ENCODE measurements around the gene MET. TPM values are rescaled to one million over a fixed set of nuclear protein-coding genes. Genes with fewer than 3 reads are reported as not detected.

MET gene
- total and polyA plus RNA-seq, 10 of the 15 experiments (the other 5 are each of a cell fraction or from before 2014, with no cell fraction given), result 0.01 to 0.21 TPM; not detected in 8

- no peaks in the 10 kb centered on the region for H3K79me2 ChIP-seq (ENCODE audit: control insufficient read depth, insufficient read depth, low read length)
- peaks cover 6% of the 10 kb centered on the region; the same call in 1 of the 2 replicates for H3K4me1 ChIP-seq (ENCODE audit: control insufficient read depth, insufficient read depth, low read length)
- FAIRE-seq (no peak), ATAC-seq (no peak), DNase-seq (ENCODE audit: low read depth, low spot score) (no peak)
- BruUV-seq (replicated peaks), result no TSS peak
- in situ Hi-C loops (cut with MboI) (no loop called here), intact Hi-C loops (cut with micrococcal nuclease; ENCODE audit: unreplicated experiment) (no loop called here)
- RAD21 ChIA-PET (ENCODE audit: unreplicated experiment), result no interaction called here
- no peak overlapping the region for H2AFZ ChIP-seq (ENCODE audit: control insufficient read depth, low read depth, low read length)
- H3K27me3 ChIP-seq (replicated peaks in 1 of 2; ENCODE audit: control insufficient read depth in 2 of 2, insufficient read depth in 2 of 2, low read length in 1 of 2), result no peaks in the 10 kb centered on the region; a peak in 1 of 4 replicates
- POLR2A ChIA-PET, result no interaction called here
- TF ChIP-seq NFIC (IDR thresholded peaks at IDR 0.05; ENCODE audit: low read depth, low read length) (no peak), ZNF622 (IDR thresholded peaks at IDR 0.05) (no peak), ZNF217 (IDR thresholded peaks at IDR 0.05) (no peak), DPF2 (IDR thresholded peaks at IDR 0.05) (no peak), YBX1 (IDR thresholded peaks at IDR 0.05) (no peak), TCF3 (IDR thresholded peaks at IDR 0.05; ENCODE audit: borderline replicate concordance, insufficient read depth, low read depth, low read length) (no peak)
- no peaks in the 10 kb centered on the region for H3K36me3 ChIP-seq (ENCODE audit: control insufficient read depth in 2 of 2, insufficient read depth in 2 of 2, low read length in 1 of 2)
- WGBS (ENCODE audit: insufficient coverage, insufficient replicate concordance, low lambda C conversion rate, missing lambda C conversion rate), result 74% methylated on average over 3 of the region's 3 CpGs
- CTCF ChIA-PET, result interaction anchor here (1.4 kb wide), 1 partner anchor 18 kb away, joined by 3 read pairs; no protein-coding TSS in a partner anchor
- H3K4me2 ChIP-seq (ENCODE audit: control insufficient read depth, insufficient read depth), result no peak overlapping the region
- SMC1A ChIA-PET (ENCODE audit: uncharacterized antibody, unreplicated experiment), result no interaction called here
- H4K20me1 ChIP-seq (ENCODE audit: control insufficient read depth, insufficient read depth), result no peaks in the 10 kb centered on the region
- no peak overlapping the region for H3K9ac ChIP-seq (ENCODE audit: control insufficient read depth, insufficient read depth, low read length)
- H3K4me3 ChIP-seq, result no peak overlapping the region
- no peaks in the 10 kb centered on the region for H3K9me3 ChIP-seq (replicated peaks; ENCODE audit: control insufficient read depth, insufficient read depth, low read length)
- no peak overlapping the region for H3K27ac ChIP-seq (ENCODE audit: control insufficient read depth, insufficient read depth)
These were observed 118.0 kb downstream of the MET start for GRCh38 chr7:116790025-116790424.

- ChIA-PET RAD21 (ENCODE audit: unreplicated experiment) (no interaction called here), CTCF (interaction anchor here (0.6 to 2.2 kb wide), 3 partner anchors 9 to 201 kb away, joined by 4 to 7 read pairs (median 4); no protein-coding TSS in a partner anchor)
- in situ Hi-C loops (cut with MboI), result no loop called here
These were observed 120.8 kb downstream of the MET start for GRCh38 chr7:116792813-116793212.

More at GRCh38 chr7:116792813-116793212, 120.8 kb downstream of the MET start:
- Histone ChIP-seq H4K20me1 (ENCODE audit: control insufficient read depth, insufficient read depth) (no peaks in the 10 kb centered on the region), H3K9me3 (replicated peaks; ENCODE audit: control insufficient read depth, insufficient read depth, low read length) (no peaks in the 10 kb centered on the region), H3K9ac (ENCODE audit: control insufficient read depth, insufficient read depth, low read length) (no peak overlapping the region), H3K36me3 (ENCODE audit: control insufficient read depth in 2 of 2, insufficient read depth in 2 of 2, low read length in 1 of 2) (no peaks in the 10 kb centered on the region), H3K4me2 (ENCODE audit: control insufficient read depth, insufficient read depth) (no peak overlapping the region), H3K27me3 (replicated peaks in 1 of 2; ENCODE audit: control insufficient read depth in 2 of 2, insufficient read depth in 2 of 2, low read length in 1 of 2) (no peaks in the 10 kb centered on the region), H3K27ac (ENCODE audit: control insufficient read depth, insufficient read depth) (no peak overlapping the region), H3K79me2 (ENCODE audit: control insufficient read depth, insufficient read depth, low read length) (no peaks in the 10 kb centered on the region), H3K4me1 (ENCODE audit: control insufficient read depth, insufficient read depth, low read length) (no peaks in the 10 kb centered on the region), H2AFZ (ENCODE audit: control insufficient read depth, low read depth, low read length) (no peak overlapping the region), H3K4me3 (no peak overlapping the region)
- ATAC-seq, result no peak
- no TSS peak for BruUV-seq (replicated peaks)
- no peak for FAIRE-seq
- WGBS (ENCODE audit: insufficient coverage, insufficient replicate concordance, low lambda C conversion rate, missing lambda C conversion rate), result 98% methylated on average over 3 of the region's 4 CpGs
- no peak for TF ChIP-seq CREB1 (IDR thresholded peaks at IDR 0.05; ENCODE audit: low read depth)
- TF ChIP-seq CHD4 (IDR thresholded peaks at IDR 0.05), result no peak
- POLR2A ChIA-PET, result no interaction called here
- no peak for DNase-seq (ENCODE audit: low read depth, low spot score)
- SMC1A ChIA-PET (ENCODE audit: uncharacterized antibody, unreplicated experiment), result no interaction called here
- intact Hi-C loops (cut with micrococcal nuclease; ENCODE audit: unreplicated experiment), result no loop called here
